WTC11 (cell line): ENCODE results near the gene ISL2. TPM values are rescaled to one million over a fixed set of nuclear protein-coding genes. Genes with fewer than 3 reads are reported as not detected.

Experiments used
- ATAC-seq: fragments of 200-7000 bp; cut with Tn5 transposase; 2 replicates; pipeline ENCODE4 v1.10.0; 2021; ENCODE audit warnings: mild to moderate bottlenecking, moderate library complexity
- CTCF ChIA-PET: fragments of 300-600 bp; sonication (Branson Sonifier 250); formaldehyde crosslinking; loops from one replicate; lab custom pipeline; 2021; ENCODE audit warnings: antibody characterized with exemption; lab: Charles Lee
- POLR2A ChIA-PET: fragments of 350-600 bp; sonication (Branson Sonifier 250); formaldehyde crosslinking; loops from one replicate; lab custom pipeline; 2021; ENCODE audit warnings: antibody characterized with exemption; lab: Charles Lee
- DNase-seq: peaks from one replicate; pipeline ENCODE4 v3.0.0; 2021; ENCODE audit warnings: low spot score
- H3K27ac Mint-ChIP-seq: 2 replicates; pipeline ENCODE4 v1.8.0; 2021; ENCODE audit warnings: mixed read lengths
- H3K27me3 Mint-ChIP-seq: 2 replicates; pipeline ENCODE4 v1.8.0; 2021; ENCODE audit warnings: low read depth, mild to moderate bottlenecking, moderate library complexity, mixed read lengths
- H3K36me3 Mint-ChIP-seq: 2 replicates; pipeline ENCODE4 v1.8.0; 2021; ENCODE audit warnings: mixed read lengths
- H3K4me1 Mint-ChIP-seq: 2 replicates; pipeline ENCODE4 v1.8.0; 2022; ENCODE audit warnings: mixed read lengths
- H3K4me3 Mint-ChIP-seq: 2 replicates; pipeline ENCODE4 v1.8.0; 2021; ENCODE audit warnings: mild to moderate bottlenecking, moderate library complexity, mixed read lengths
- H3K9me3 Mint-ChIP-seq: 2 replicates; pipeline ENCODE4 v1.8.0; 2021; ENCODE audit warnings: mixed read lengths
- CBFB ChIP-seq: sonication (generic); formaldehyde crosslinking; IDR thresholded peaks from 2 replicates; pipeline ENCODE4 v1.8.1; 2022; ENCODE audit warnings: mild to moderate bottlenecking, low read depth, missing genetic modification reagents
- ESRRA ChIP-seq: sonication (generic); formaldehyde crosslinking; IDR thresholded peaks from 2 replicates; pipeline ENCODE4 v1.8.1; 2022; ENCODE audit warnings: mild to moderate bottlenecking, missing genetic modification reagents, borderline replicate concordance
- ETV6 ChIP-seq: sonication (generic); formaldehyde crosslinking; IDR thresholded peaks from 2 replicates; pipeline ENCODE4 v1.8.1; 2022; ENCODE audit warnings: mild to moderate bottlenecking, missing genetic modification reagents
- HMGA2 ChIP-seq: fragments of 250-450 bp; sonication (Bioruptor Pico); IDR thresholded peaks from 2 replicates; pipeline ENCODE4 v1.4.0; 2021; ENCODE audit warnings: mild to moderate bottlenecking, moderate library complexity
- JUN ChIP-seq: sonication (generic); formaldehyde crosslinking; IDR thresholded peaks from 2 replicates; pipeline ENCODE4 v1.8.0; 2023; ENCODE audit warnings: mild to moderate bottlenecking, missing genetic modification reagents
- NFATC4 ChIP-seq: fragments of 250-450 bp; sonication (Bioruptor Pico); IDR thresholded peaks from 2 replicates; pipeline ENCODE4 v1.9.0; 2021; ENCODE audit warnings: mild to moderate bottlenecking
- SOX15 ChIP-seq: fragments of 250-450 bp; sonication (Bioruptor Pico); IDR thresholded peaks from 2 replicates; pipeline ENCODE4 v1.9.0; 2021; ENCODE audit warnings: mild to moderate bottlenecking
- SP1 ChIP-seq: sonication (generic); formaldehyde crosslinking; conservative IDR thresholded peaks from 2 replicates; pipeline ENCODE4 v1.8.1; 2022; ENCODE audit warnings: missing genetic modification reagents
- TCF7 ChIP-seq: sonication (generic); formaldehyde crosslinking; IDR thresholded peaks from 2 replicates; pipeline ENCODE4 v1.8.0; 2022; ENCODE audit warnings: mild to moderate bottlenecking, low read depth, missing genetic modification reagents, moderate library complexity
- TEAD1 ChIP-seq: sonication (generic); formaldehyde crosslinking; IDR thresholded peaks from 2 replicates; pipeline ENCODE4 v1.8.0; 2022; ENCODE audit warnings: mild to moderate bottlenecking, missing genetic modification reagents
- TEAD4 ChIP-seq: sonication (generic); formaldehyde crosslinking; IDR thresholded peaks from 2 replicates; pipeline ENCODE4 v1.8.0; 2022; ENCODE audit warnings: mild to moderate bottlenecking, missing genetic modification reagents
- ZBTB21 ChIP-seq: sonication (generic); formaldehyde crosslinking; IDR thresholded peaks from 2 replicates; pipeline ENCODE4 v1.8.1; 2023; ENCODE audit warnings: mild to moderate bottlenecking, missing genetic modification reagents, borderline replicate concordance
- ZNF232 ChIP-seq: sonication (generic); formaldehyde crosslinking; IDR thresholded peaks from 2 replicates; pipeline ENCODE4 v1.8.0; 2022; ENCODE audit warnings: mild to moderate bottlenecking, missing genetic modification reagents
- ZNF317 ChIP-seq: sonication (generic); formaldehyde crosslinking; IDR thresholded peaks from 2 replicates; pipeline ENCODE4 v1.8.1; 2023; ENCODE audit warnings: low read depth, mild to moderate bottlenecking, moderate library complexity, missing genetic modification reagents, borderline replicate concordance
- ZNF416 ChIP-seq: fragments of 250-450 bp; sonication (Bioruptor Pico); IDR thresholded peaks from 2 replicates; pipeline ENCODE4 v1.9.0; 2021; ENCODE audit warnings: mild to moderate bottlenecking, inconsistent platforms
- total RNA-seq: library from RNA; stranded (reverse); gene quantifications from 3 replicates; pipeline ENCODE4 v1.2.3, GENCODE V29; 2021
- TF ChIP-seq, protein P1 (sequence below): sonication (generic); formaldehyde crosslinking; IDR thresholded peaks from 2 replicates; pipeline ENCODE4 v1.8.1; 2023; ENCODE audit warnings: mild to moderate bottlenecking, missing genetic modification reagents, borderline replicate concordance
- TF ChIP-seq, protein P2 (sequence below): sonication (generic); formaldehyde crosslinking; IDR thresholded peaks from 2 replicates; pipeline ENCODE4 v1.8.0; 2022; ENCODE audit warnings: mild to moderate bottlenecking, missing genetic modification reagents
- TF ChIP-seq, protein P3 (sequence below): sonication (generic); formaldehyde crosslinking; conservative IDR thresholded peaks from 2 replicates; pipeline ENCODE4 v1.8.1; 2022; ENCODE audit warnings: mild to moderate bottlenecking, missing genetic modification reagents
- TF ChIP-seq, protein P4 (sequence below): sonication (generic); formaldehyde crosslinking; IDR thresholded peaks from 2 replicates; pipeline ENCODE4 v1.8.0; 2022; ENCODE audit warnings: missing genetic modification reagents

The ISL2 gene
- total RNA-seq, 1 experiment from 2014 or later: 0.24 TPM

DNA sequence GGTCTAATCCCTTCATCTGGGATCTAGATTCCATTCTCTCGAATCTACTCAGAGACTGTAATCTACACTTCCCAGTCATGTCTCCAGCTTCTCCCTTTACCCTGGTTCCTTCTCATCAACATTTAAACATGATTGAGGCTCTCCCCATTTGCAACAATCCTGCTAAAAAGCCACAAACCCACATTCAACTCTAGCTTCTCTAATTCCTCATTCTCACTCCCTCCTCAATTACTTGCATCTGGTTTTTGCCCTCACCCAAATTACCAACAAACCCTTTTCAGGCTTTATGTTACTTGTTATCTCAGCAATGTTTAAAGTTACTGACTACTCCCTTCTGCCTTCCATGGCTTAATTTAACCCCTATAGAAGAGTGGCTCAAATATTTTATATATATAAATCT, 36.8 kb upstream of the ISL2 start:
- Mint-ChIP-seq H3K27me3 (no peaks in the 10 kb centered on the region), H3K9me3 (peaks cover 7% of the 10 kb centered on the region), H3K36me3 (no peaks in the 10 kb centered on the region), H3K4me1 (0 out of 2 replicates have a peak, but pooled peaks cover 3% of the 10 kb centered on the region), H3K27ac (no peak overlapping the region), H3K4me3 (no peak overlapping the region)
- CTCF ChIA-PET: no interaction called here
- POLR2A ChIA-PET: no interaction called here
- no peak for ATAC-seq
- TF ChIP-seq SP1 (CRISPR knock-in tag): no peak
- no peak for TF ChIP-seq ESRRA (CRISPR knock-in tag)
- no peak for TF ChIP-seq ZNF416 (CRISPR knock-in tag)
- TF ChIP-seq, protein P1, sequence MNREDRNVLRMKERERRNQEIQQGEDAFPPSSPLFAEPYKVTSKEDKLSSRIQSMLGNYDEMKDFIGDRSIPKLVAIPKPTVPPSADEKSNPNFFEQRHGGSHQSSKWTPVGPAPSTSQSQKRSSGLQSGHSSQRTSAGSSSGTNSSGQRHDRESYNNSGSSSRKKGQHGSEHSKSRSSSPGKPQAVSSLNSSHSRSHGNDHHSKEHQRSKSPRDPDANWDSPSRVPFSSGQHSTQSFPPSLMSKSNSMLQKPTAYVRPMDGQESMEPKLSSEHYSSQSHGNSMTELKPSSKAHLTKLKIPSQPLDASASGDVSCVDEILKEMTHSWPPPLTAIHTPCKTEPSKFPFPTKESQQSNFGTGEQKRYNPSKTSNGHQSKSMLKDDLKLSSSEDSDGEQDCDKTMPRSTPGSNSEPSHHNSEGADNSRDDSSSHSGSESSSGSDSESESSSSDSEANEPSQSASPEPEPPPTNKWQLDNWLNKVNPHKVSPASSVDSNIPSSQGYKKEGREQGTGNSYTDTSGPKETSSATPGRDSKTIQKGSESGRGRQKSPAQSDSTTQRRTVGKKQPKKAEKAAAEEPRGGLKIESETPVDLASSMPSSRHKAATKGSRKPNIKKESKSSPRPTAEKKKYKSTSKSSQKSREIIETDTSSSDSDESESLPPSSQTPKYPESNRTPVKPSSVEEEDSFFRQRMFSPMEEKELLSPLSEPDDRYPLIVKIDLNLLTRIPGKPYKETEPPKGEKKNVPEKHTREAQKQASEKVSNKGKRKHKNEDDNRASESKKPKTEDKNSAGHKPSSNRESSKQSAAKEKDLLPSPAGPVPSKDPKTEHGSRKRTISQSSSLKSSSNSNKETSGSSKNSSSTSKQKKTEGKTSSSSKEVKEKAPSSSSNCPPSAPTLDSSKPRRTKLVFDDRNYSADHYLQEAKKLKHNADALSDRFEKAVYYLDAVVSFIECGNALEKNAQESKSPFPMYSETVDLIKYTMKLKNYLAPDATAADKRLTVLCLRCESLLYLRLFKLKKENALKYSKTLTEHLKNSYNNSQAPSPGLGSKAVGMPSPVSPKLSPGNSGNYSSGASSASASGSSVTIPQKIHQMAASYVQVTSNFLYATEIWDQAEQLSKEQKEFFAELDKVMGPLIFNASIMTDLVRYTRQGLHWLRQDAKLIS (CRISPR knock-in tag): no peak
- TF ChIP-seq SOX15 (CRISPR knock-in tag): no peak
- no peak for TF ChIP-seq ZBTB21
- TF ChIP-seq TCF7 (CRISPR knock-in tag): no peak
- TF ChIP-seq, protein P2, sequence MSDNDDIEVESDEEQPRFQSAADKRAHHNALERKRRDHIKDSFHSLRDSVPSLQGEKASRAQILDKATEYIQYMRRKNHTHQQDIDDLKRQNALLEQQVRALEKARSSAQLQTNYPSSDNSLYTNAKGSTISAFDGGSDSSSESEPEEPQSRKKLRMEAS (CRISPR knock-in tag): no peak
- TF ChIP-seq, protein P3, sequence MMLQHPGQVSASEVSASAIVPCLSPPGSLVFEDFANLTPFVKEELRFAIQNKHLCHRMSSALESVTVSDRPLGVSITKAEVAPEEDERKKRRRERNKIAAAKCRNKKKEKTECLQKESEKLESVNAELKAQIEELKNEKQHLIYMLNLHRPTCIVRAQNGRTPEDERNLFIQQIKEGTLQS: no peak
- TF ChIP-seq, protein P4, sequence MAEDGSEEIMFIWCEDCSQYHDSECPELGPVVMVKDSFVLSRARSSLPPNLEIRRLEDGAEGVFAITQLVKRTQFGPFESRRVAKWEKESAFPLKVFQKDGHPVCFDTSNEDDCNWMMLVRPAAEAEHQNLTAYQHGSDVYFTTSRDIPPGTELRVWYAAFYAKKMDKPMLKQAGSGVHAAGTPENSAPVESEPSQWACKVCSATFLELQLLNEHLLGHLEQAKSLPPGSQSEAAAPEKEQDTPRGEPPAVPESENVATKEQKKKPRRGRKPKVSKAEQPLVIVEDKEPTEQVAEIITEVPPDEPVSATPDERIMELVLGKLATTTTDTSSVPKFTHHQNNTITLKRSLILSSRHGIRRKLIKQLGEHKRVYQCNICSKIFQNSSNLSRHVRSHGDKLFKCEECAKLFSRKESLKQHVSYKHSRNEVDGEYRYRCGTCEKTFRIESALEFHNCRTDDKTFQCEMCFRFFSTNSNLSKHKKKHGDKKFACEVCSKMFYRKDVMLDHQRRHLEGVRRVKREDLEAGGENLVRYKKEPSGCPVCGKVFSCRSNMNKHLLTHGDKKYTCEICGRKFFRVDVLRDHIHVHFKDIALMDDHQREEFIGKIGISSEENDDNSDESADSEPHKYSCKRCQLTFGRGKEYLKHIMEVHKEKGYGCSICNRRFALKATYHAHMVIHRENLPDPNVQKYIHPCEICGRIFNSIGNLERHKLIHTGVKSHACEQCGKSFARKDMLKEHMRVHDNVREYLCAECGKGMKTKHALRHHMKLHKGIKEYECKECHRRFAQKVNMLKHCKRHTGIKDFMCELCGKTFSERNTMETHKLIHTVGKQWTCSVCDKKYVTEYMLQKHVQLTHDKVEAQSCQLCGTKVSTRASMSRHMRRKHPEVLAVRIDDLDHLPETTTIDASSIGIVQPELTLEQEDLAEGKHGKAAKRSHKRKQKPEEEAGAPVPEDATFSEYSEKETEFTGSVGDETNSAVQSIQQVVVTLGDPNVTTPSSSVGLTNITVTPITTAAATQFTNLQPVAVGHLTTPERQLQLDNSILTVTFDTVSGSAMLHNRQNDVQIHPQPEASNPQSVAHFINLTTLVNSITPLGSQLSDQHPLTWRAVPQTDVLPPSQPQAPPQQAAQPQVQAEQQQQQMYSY (CRISPR knock-in tag): no peak
- no peak for TF ChIP-seq ZNF317 (CRISPR knock-in tag)
- TF ChIP-seq HMGA2 (CRISPR knock-in tag): no peak
- no peak for TF ChIP-seq NFATC4 (CRISPR knock-in tag)
- TF ChIP-seq JUN (CRISPR knock-in tag): no peak
- TF ChIP-seq CBFB (CRISPR knock-in tag): no peak
- TF ChIP-seq TEAD1 (CRISPR knock-in tag): no peak
- TF ChIP-seq ZNF232: no peak
- TF ChIP-seq TEAD4 (CRISPR knock-in tag): no peak
- TF ChIP-seq, all 79 proteins: peak for 0
- no peak for DNase-seq

DNA sequence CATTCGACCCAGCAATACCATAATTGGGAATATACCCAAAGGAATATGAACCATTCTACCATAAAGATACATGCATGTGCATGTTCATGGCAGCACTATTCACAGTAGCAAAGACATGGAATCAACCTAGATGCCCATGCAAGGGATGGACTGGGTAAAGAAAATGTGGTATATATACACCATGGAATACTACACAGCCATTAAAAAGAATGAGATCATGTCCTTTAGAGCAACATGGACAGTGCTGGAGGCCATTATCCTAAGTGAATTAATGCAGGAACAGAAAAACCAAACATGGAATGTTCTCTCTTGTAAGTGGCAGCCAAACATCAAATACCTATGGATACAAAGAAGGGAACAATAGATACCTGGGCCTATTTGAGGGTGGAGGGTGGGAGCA, 32.7 kb upstream of the ISL2 start:
- TF ChIP-seq ETV6 (CRISPR knock-in tag): no peak
- CTCF ChIA-PET: no interaction called here
- Mint-ChIP-seq H3K4me1 (0 out of 2 replicates have a peak, but pooled peaks cover 3% of the 10 kb centered on the region), H3K9me3 (peaks cover 12% of the 10 kb centered on the region), H3K27me3 (no peaks in the 10 kb centered on the region), H3K4me3 (no peak overlapping the region), H3K36me3 (peaks cover 4% of the 10 kb centered on the region), H3K27ac (no peak overlapping the region)
- POLR2A ChIA-PET: no interaction called here
- ATAC-seq (no peak), DNase-seq (no peak)
